Measurements from ENCODE around the gene NCEH1. TPM values are rescaled to one million over a fixed set of nuclear protein-coding genes. Genes with fewer than 3 reads are reported as not detected.

The NCEH1 gene
- total and polyA plus RNA-seq, 9 of the 15 experiments (the other 6 are each of a cell fraction or from before 2014, with no cell fraction given) = 1.3 to 5.0 (median 2.8) TPM

DNA sequence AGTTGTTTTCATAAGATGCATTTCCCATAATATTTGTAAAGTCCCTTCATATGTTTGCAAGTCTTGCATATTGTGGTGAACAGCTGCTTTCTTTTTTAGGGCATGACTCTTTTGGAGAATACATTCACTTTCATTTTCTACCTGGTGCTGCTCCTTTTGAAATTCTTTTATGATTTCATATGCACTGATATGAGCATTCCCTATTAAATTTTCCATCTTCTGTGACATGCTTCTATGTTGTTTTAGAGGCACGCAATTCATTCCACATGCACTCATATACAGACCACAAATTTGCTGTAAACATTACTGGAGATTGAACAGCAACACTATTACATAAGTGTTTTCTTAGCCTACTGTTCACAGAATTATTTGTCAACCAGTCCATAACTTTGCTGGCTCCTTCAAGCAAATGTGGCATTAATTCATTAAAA, 94.8 kb downstream of the NCEH1 start:
- H2AFZ ChIP-seq (ENCODE audit: low read depth, low read length) = no peak overlapping the region
- BruUV-seq (replicated peaks) = no TSS peak
- H4K20me1 ChIP-seq (replicated peaks; ENCODE audit: control insufficient read depth, insufficient read depth, low read length) = no peaks in the 10 kb centered on the region
- peaks cover 0 to 7% of the 10 kb centered on the region in 2 experiments; a peak in 2 of 5 replicates for H3K4me1 ChIP-seq (replicated peaks in 1 of 2; ENCODE audit: control insufficient read depth in 2 of 2, insufficient read depth in 2 of 2, low read length in 2 of 2)
- H3K9me1 ChIP-seq (ENCODE audit: control insufficient read depth, insufficient read depth, low read length) = no peaks in the 10 kb centered on the region
- DNase-seq (ENCODE audit: extremely low read depth in 1 of 4, low spot score in 3 of 4) = no peak
- H3K4me2 ChIP-seq (ENCODE audit: insufficient read depth, low read length) = no peak overlapping the region
- FAIRE-seq = no peak
- H3K36me3 ChIP-seq (ENCODE audit: control insufficient read depth, insufficient read depth, low read length) = no peaks in the 10 kb centered on the region
- H3K9ac ChIP-seq (ENCODE audit: insufficient read depth in 1 of 2, low read depth in 2 of 2, low read length in 2 of 2) = no peak overlapping the region
- no peak for ATAC-seq
- H3K4me3 ChIP-seq = no peak overlapping the region
- no peaks in the 10 kb centered on the region for H3K27me3 ChIP-seq (ENCODE audit: control insufficient read depth in 2 of 2, insufficient read depth in 2 of 2, low read length in 2 of 2)
- intact Hi-C loops (cut with micrococcal nuclease) = no loop called here
- POLR2A ChIA-PET = no interaction called here
- in situ Hi-C loops (cut with MboI) = no loop called here
- CTCF ChIA-PET (ENCODE audit: low intra/inter-chr PET ratio) = no interaction called here
- H3K9me3 ChIP-seq (replicated peaks; ENCODE audit: control insufficient read depth, insufficient read depth, low read depth, low read length) = no peaks in the 10 kb centered on the region
- WGBS (ENCODE audit: insufficient coverage, low coverage, missing lambda C conversion rate) = 24% methylated on average over 1 of the region's 1 CpG
- H3K27ac ChIP-seq (ENCODE audit: extremely low read depth, low read depth, low read length) = no peak overlapping the region
- TF ChIP-seq SMARCA4 (IDR thresholded peaks at IDR 0.05) = no peak
- no peak for TF ChIP-seq MAFG (tag; conservative IDR thresholded peaks at IDR 0.05)
- TF ChIP-seq ZNF133 (CRISPR knock-in tag; IDR thresholded peaks at IDR 0.05) = no peak
- no peak for TF ChIP-seq ZNF134 (CRISPR knock-in tag; conservative IDR thresholded peaks at IDR 0.05)
- TF ChIP-seq ZBTB1 (CRISPR knock-in tag; IDR thresholded peaks at IDR 0.05; ENCODE audit: borderline replicate concordance, low read depth) = no peak
- no peak for TF ChIP-seq ZNF77 (CRISPR knock-in tag; IDR thresholded peaks at IDR 0.05)
- no peaks in the 10 kb centered on the region for H3K79me2 ChIP-seq (ENCODE audit: control insufficient read depth, insufficient read depth, low read length)

DNA sequence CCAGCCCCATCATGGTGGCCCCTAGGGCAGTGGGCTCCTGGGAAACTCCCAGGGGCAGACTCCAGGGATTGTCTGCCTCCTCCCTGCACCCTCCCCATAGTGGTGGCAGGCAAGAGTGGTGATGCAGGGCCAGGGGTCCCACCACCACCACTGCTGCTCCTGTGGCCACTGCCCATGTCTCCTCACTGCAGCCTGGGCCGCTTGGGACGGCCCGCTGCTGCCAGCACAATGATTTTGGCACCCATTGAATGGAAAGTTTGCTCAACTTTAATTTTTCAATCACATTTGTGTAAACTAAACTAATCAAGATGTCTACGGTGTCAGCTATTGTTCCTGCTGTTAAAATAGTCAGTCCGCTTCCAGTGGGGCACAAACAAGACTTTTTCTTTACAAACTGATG, 95.6 kb downstream of the NCEH1 start:
- Histone ChIP-seq H3K27ac (ENCODE audit: extremely low read depth, low read depth, low read length) (no peak overlapping the region), H3K4me2 (ENCODE audit: insufficient read depth, low read length) (no peak overlapping the region), H3K27me3 (ENCODE audit: control insufficient read depth in 2 of 2, insufficient read depth in 2 of 2, low read length in 2 of 2) (no peaks in the 10 kb centered on the region), H4K20me1 (replicated peaks; ENCODE audit: control insufficient read depth, insufficient read depth, low read length) (no peaks in the 10 kb centered on the region), H3K9me3 (replicated peaks; ENCODE audit: control insufficient read depth, insufficient read depth, low read depth, low read length) (no peaks in the 10 kb centered on the region), H3K36me3 (ENCODE audit: control insufficient read depth, insufficient read depth, low read length) (no peaks in the 10 kb centered on the region), H2AFZ (ENCODE audit: low read depth, low read length) (no peak overlapping the region), H3K4me1 (replicated peaks in 1 of 2; ENCODE audit: control insufficient read depth in 2 of 2, insufficient read depth in 2 of 2, low read length in 2 of 2) (peaks cover 0 to 7% of the 10 kb centered on the region in 2 experiments; a peak in 2 of 5 replicates), H3K79me2 (ENCODE audit: control insufficient read depth, insufficient read depth, low read length) (no peaks in the 10 kb centered on the region), H3K9me1 (ENCODE audit: control insufficient read depth, insufficient read depth, low read length) (no peaks in the 10 kb centered on the region), H3K9ac (ENCODE audit: insufficient read depth in 1 of 2, low read depth in 2 of 2, low read length in 2 of 2) (no peak overlapping the region; a peak in 1 of 4 replicates), H3K4me3 (no peak overlapping the region)
- in situ Hi-C loops (cut with MboI) = no loop called here
- WGBS (ENCODE audit: insufficient coverage, low coverage, missing lambda C conversion rate) = 33% methylated on average over 5 of the region's 5 CpGs
- BruUV-seq (replicated peaks) = no TSS peak
- POLR2A ChIA-PET = interaction anchor here (3.1 kb wide), 1 partner anchor 12 kb away, joined by 12 read pairs; no protein-coding TSS in a partner anchor
- FAIRE-seq = no peak
- DNase-seq (ENCODE audit: extremely low read depth in 1 of 4, low spot score in 3 of 4) = no peak
- CTCF ChIA-PET (ENCODE audit: low intra/inter-chr PET ratio) = no interaction called here
- no peak for ATAC-seq
- intact Hi-C loops (cut with micrococcal nuclease) = no loop called here
- TF ChIP-seq RFX1 (IDR thresholded peaks at IDR 0.05) (no peak), MED1 (CRISPR knock-in tag; IDR thresholded peaks at IDR 0.05; ENCODE audit: borderline replicate concordance) (no peak), NFXL1 (CRISPR knock-in tag; IDR thresholded peaks at IDR 0.05) (no peak), BACH1 (tag; IDR thresholded peaks at IDR 0.05) (no peak), NCOA1 (IDR thresholded peaks at IDR 0.05; ENCODE audit: low read depth) (no peak), ZNF316 (IDR thresholded peaks at IDR 0.05) (no peak), NELFE (IDR thresholded peaks at IDR 0.05; ENCODE audit: insufficient read depth, insufficient read length) (no peak), NONO (IDR thresholded peaks at IDR 0.05; ENCODE audit: low read depth in 2 of 2, low read length in 1 of 2) (no peak), NR2F6 (CRISPR knock-in tag; IDR thresholded peaks at IDR 0.05) (no peak), PHTF2 (CRISPR knock-in tag; IDR thresholded peaks at IDR 0.05) (no peak), CBFB (CRISPR knock-in tag; IDR thresholded peaks at IDR 0.05) (no peak)
- TF ChIP-seq, protein P1, sequence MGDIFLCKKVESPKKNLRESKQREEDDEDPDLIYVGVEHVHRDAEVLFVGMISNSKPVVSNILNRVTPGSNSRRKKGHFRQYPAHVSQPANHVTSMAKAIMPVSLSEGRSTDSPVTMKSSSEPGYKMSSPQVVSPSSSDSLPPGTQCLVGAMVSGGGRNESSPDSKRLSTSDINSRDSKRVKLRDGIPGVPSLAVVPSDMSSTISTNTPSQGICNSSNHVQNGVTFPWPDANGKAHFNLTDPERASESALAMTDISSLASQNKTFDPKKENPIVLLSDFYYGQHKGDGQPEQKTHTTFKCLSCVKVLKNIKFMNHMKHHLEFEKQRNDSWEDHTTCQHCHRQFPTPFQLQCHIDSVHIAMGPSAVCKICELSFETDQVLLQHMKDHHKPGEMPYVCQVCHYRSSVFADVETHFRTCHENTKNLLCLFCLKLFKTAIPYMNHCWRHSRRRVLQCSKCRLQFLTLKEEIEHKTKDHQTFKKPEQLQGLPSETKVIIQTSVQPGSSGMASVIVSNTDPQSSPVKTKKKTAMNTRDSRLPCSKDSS (IDR thresholded peaks at IDR 0.05; ENCODE audit: low read depth, partially characterized antibody) = no peak
